HG02981 (cell line): ENCODE data around the gene VPS33A.
"Not testable (repeated sequence)": the region's sequence is repeated elsewhere in the genome, so short reads cannot be mapped to it uniquely, and the experiment has no call there.

Experiments
- ATAC-seq: cut with Tn5 transposase; IDR thresholded peaks from one replicate; pipeline ENCODE4 v1.9.1; 2021; ENCODE audit warnings: mild to moderate bottlenecking, moderate library complexity; ENCODE audit not compliant: unreplicated experiment

VPS33A gene

DNA sequence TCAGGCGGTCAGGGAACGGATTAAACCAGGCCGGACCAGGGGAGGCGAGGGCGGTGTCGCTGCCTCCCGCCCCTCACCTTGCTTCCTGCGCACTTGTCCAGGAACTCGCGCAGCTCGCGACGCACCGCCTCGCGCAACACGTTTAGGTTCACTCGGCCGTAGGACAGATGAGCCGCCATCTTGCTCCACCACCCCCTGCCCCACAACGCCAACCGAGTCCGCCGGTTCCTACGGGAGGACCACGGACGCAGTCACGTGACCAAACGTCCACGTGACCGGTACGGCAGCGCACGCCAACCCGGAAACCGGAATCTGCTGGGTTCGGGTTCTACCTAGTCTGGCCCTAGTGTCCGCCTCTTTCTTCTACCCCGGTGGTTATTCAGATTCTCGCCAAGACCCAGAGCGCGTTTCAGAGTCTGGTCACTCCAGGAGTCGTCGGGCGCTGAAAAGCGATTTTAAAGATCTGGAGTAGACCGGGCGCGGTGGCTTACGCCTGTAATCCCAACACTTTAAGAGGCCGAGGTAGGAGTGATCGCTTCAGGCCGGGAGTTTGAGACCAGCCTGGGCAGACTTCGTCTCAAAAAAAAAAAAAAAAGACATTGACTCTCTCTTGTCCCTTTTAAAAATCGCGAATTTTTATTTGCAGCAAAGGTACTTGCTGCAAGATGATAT, at the start of gene VPS33A:
VPS33A (minus strand) TSS at position 265 of the 672 bp plus-strand sequence; CDS start at position 179, 86 bp downstream.
- peak; percentile 76 for ATAC-seq

DNA sequence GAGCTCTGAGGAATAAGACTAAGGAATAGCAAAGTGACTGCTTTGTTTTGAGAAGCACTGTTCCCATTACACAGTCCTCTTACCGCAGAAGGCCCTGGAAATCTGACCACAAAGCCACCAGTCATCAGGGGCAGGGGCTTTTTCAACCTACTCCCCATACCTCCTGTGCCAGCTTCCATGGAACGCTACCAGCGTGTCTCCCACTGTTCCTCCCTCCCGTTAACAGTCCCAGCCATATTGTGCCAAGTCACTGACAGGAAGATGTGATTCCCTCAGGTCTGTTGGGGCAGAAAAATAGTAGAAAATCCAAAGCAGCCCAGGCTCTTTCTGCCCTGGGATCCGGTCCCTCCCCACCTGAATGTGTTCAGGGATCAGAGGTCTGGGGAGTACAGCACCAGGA, 46.6 kb upstream of the VPS33A start:
- no peak for ATAC-seq

DNA sequence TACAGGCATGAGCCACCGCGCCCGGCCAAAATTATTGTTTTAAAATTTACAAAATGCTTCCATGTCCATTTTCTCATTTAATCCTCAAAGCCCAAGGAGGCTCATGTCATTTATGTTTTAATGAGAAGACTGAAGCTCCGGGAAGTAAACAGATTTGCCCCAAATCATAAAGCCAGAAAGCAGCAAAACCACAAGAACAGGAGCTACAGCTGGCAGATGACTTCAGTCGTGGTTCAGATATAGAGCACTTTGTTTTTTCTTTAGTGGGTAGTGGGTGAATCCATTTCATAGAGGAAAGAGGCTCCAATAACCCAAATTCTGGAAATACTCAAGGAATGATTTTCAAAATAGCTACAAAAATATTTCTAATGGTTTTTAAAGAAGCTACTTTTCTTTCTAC, 45.4 kb upstream of the VPS33A start:
- no peak for ATAC-seq

DNA sequence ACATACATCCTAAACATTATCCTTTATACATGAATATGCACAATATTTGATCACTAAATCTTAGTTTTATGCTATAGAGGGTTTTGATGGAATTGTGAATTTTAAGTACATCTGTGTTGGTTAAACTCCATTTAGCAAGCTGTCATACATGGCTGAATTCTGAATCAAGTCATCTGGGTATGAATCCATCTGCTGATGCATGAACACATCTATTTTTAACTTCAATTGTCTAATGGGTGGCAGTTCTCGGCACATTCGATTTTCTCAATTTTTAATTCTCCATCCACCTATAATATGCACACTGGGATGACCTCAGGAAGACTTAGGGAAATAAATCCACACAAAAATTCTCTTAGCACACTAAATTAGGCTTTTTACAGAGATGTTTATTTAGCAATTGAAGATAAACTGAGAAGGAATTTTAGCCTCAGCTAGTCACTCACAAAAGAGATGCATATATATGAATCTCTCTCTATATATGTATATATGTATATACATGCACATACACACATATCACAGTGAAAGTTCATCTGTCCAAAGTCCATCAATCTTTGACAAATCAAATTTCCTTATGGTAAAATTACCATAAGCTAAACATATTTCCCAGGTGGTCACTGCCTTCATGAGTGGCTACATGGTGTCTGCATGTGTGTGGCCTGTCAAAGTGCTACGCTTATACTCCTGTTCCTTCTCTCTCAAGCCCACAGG, 44.5 kb upstream of the VPS33A start:
- no peak for ATAC-seq

DNA sequence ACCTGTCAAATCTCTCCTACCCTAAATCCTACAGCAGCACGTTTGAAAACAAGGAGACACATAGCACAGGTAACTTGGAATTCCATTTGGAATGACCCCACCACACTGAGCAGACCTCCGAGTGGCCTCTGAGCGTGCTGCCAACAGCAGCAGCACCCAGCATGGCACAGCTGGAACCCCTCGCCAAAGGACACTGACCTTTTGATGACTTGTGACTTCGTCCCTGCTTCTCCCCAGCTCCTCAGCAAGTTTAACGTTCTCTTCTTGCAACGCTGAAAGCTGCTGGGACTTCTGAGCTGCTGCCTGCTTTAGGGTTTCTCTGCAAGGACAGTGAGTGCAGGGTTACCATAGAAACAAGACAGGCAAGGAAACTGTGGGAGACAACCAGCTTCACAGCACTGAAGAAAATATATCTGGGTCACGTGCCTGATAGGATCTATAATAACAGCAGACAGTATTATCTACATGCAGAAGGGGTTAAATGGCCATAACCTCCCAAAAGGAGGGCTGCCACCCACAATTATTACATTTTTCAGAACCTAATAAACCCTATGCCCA, 43.3 kb upstream of the VPS33A start:
- ATAC-seq = no peak

DNA sequence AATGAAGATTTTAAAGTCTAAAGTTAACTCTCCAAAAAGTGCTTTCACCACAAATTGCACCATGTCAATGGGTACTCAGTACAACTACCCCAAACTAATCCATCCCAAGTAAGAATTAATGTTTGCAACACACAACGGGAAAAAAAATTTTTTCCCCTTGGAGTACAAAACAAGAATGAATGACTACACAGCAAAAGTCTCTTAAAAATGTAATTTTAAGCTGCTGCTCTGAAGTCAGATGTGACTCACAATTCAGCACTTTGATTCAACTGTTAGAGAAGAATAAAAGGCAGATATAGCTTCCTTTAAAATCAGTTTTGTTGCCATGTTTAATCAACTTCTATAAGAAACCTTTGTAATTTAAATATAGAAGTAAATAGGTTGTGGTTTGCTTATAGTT, 42.5 kb upstream of the VPS33A start:
- ATAC-seq = no peak

DNA sequence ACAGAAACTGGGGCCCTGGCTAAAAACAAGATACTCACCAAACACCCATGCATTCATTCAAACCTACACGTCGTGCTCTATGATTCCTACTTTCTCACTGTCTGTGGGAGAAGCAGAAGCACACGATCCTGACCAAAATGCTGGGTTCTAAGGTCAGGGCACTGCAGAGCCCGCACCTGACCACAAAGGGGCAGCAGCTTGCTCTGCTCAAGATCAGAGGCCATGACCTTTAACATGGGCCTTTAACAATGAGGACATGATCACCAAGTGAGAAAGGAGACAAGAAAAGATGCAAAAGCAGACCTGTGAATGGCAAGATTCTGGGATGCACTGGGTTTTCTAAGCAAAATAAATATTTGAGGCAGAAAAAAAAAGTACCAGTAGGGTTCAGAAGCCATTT, 40.1 kb upstream of the VPS33A start:
- ATAC-seq = no peak

DNA sequence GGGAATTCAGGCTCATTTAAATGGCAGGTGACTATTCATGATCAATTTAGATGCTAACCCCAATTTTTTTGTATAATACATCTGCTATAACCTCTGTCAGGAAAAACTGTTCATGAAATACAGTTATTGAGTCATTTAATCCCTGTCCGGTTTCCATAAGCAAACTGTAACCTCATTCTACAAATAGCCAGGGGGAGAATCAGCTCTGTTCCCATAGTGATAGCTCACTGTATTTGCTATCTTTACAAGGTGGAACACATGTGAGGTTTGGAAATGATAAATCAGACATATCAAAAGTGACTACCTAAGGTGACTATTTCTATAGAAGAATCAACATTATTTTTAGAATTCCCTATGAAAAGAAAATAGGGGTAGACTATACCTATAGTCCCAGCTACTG, 38.6 kb upstream of the VPS33A start:
- ATAC-seq = no peak

DNA sequence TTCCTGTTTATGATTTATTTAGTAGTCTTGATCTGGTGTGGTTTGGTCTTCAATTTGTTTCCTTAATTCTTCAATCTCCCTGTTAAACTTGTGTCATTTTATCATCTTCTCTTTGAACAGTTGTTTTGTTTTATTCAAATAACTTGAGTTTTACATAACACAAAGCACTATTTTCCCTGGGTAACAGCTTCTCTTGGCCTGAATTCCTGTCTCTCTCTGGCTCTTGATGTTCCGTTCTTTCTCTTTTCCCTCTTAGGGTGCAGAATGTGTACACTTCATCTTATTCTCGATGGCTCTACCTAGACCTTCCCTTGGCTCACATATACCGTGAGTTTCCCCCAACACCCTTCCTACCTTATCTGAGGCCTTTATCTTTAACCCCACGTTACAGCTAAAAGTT, 36.8 kb upstream of the VPS33A start:
- ATAC-seq = no peak

DNA sequence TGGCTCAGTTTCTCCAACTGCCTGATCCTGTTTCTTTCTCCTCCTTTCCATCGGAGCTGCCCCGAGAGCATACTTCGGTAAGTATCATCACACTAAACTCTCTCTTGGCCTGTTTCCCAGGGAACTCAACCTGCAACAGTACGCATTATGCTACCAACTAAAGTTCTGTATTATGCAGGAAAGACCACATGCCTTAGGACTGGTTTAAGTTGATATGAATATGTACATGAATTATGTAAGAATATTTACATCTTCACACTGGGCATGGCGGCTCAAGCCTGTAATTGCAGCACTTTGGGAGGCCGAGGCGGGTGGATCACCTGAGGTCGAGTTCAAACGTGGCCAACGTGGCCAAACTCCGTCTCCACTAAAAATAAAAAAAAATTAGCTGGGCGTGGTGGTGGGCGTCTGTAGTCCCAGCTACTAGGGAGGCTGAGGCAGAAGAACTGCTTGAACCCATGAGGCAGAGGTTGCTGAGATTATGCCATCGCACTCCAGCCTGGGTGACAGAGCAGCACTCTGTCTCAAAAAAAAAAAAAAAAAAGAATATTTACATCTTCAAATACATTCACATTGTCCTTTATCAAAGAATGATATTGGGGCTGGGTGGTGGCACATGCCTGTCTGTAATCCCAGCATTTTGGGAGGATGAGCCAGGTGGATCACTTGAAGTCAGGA, 31.9 kb upstream of the VPS33A start:
- no peak for ATAC-seq

DNA sequence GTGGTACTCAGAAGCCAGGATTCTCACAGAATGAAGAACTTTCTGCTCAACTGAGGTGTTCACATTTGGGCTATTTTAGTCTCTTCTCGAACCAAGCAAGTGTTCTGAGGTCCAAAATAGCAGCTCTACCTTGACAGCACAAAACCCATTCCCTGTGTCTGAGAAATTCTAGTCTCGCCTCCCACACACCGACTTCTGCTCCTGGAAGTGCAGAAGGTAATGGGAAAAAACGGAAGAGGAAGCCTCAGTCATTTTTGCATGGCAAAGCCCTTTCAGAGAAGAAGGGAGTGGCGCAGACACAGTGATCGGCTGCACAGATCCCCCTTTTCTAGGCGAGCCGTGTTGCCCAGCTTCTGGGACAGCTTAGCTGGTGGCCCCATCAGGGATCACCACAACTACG, 31.2 kb upstream of the VPS33A start:
- ATAC-seq = no peak

DNA sequence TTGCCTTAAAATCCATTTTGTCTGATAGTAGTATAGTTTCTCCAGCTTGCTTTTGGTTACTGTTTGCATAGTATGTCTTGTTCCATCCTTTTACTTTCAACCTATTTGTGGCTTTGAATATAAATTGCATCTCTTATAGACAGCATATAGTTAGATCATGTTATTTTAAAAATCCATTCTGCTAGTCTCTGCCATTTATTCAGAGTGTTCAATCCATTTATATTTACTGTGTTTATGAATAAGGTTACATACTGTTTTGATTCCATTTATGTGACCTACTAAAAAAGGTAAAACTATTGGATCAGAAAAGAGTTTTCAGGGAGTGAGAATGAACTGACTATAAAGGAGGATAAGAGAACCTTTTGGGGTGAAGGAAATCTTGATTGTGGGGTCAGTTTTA, 29.6 kb upstream of the VPS33A start:
- ATAC-seq = no peak

DNA sequence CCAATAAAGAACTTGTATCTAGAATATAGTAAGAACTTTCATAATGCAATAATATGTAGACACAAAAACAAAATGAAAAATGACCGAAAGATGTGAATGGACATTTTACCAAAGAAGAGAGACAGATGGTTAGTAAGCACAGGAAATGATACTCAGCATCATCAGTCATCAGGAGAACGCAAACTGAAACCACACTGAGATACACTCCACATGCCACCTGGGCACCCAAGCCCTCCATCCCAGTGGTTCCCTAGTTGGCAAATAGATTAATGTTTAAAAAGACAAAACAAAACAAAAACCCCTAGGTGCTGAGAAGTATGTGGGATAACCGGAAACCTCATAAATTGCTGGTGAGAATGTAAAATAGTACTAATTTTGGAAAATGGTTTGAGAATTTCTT, 26.8 kb upstream of the VPS33A start:
- peak; percentile 69 for ATAC-seq

DNA sequence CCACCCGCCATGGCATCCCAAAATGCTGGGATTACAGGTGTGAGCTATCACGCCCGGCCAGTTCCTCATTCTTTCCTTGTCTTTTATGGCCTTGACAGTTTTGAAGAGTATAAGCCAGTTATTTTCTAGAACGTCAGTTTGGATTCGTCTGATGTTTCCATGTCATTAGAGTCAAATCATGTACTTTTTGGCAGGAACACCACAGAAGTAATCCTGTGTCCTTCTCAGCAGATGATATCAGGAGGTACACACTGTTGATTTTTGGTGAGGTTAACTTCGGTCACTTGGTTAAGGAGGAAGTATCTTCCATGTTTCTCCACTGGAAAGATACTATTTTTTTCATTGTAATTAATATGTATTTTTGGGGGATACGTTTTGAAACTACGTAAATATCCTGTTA, 25.1 kb upstream of the VPS33A start:
- no peak for ATAC-seq

DNA sequence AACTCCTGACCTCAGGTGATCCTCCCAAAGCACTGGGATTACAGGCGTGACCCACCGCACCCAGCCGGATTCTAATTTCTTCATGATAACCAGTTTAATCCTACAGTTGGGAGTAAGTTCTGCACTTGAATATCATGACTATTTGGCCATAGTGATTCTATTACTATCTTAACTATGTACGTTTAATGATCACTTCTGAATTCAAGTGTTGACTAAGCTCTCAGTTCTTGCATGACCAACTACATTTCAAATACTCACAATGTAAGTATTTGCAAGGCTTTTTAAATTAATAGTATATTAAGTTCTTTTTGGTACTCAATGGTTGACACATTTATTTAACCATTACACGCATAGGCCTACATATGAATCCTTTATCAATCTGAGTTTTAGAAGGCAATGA, 17.4 kb upstream of the VPS33A start:
- no peak for ATAC-seq

DNA sequence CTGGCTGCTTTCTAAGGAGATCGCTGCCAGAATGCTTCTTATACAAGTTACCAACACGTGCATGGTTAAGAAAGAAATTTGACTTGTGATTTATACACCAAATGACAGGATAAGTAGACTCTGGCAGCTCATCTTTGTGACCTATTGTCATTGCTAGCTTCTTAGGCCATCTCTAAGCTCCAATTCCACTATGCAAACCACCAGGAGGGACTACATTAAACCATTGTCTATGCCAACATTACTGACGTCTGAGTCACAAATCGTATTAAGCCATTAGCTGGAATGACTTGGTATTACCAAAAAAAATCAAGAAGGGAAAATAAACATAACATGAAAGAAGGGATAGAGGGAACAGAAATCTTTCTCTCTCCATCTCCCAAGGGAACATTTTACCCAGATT, 15.8 kb upstream of the VPS33A start:
- no peak for ATAC-seq

DNA sequence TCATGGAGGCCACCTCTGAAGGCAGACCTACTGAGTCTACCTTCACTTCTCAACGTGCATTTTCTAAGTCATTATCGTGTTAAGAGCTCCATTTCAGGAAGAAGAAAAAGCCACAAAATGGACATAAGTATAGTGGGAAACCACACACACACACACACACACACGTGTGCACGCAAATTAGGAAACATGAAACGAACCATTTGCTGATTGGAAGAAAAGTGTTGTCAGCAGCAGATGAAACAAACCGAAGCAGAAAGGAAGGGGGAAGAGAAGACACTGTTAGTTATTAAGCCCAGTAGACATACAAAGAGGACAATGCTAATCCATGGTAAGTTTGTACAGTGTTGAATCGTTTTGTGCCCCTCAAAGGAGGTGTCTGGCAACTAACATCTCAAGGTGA, 9.9 kb upstream of the VPS33A start:
- ATAC-seq = no peak

DNA sequence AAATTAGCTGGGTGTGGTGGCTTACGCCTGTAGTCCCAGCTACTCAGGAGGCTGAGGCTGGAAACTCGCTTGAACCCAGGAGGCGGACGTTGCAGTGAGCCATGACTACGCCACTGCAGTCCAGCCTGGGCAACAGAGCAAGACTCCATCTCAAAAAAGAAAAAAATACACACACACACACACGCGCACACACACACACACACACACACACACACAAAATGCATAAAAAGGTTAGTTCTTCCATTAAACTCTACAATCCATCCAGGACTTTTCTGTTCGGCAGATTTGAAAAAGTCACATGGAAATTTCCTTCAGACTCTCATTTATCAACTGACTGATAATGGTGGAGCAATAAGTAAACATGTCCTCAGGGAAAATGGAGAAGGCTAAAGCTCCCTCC, 9.2 kb upstream of the VPS33A start:
- ATAC-seq = no peak

DNA sequence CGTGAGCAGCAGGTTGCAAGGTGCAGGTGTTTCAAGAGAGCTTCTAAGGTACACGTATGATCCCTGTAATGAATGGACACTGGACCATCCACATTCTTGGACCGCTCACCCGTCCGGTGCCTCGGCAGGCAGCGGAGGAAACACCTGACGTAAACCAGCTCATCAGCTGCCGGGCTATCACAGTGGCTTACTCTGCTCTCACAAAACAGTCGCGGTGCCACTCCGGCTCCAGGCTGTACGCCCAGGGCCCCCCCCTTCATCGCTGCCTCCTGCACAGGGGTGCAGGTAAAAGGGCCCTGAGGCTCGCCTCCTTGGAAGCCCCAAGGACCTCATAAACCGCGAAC, 436 bp downstream of the VPS33A start:
- ATAC-seq = peak; percentile 21

DNA sequence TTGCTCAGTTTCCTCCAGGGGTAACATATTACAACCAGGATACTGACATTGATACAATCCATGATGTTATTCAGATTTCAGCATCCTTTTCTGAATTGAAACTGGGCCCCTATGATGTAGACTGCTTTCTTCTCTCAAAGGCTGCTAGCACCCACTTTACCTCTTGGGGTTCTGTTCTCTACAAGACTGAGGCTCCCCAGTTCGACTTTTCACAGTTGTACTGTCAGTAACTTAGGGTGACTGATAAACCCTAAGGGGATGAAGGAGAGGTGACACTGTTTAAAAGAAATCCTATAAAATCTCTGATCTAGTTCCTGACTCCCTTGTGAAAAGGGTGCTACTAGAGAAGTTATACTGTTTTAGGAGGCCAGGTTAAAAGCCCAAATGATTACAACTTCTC, 818 bp downstream of the VPS33A start:
- no peak for ATAC-seq

DNA sequence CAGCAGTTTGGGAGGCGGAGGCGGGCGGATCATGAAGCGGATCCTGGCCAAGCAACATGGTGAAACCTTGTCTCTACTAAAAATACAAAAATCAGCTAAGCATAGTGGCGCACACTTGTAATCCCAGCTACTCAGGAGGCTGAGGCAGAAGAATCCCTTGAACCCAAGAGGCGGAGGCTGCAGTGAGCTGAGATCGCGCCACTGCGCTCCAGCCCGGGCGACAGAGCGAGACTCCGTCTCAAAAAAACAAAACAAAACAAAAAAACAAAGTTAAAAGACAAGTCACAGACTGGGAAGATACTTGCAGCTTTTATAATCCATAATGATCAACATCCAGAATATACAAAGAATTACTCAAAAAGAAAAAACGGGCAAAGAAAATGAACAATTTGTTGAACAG, 5.6 kb downstream of the VPS33A start:
- ATAC-seq = not testable (repeated sequence)

DNA sequence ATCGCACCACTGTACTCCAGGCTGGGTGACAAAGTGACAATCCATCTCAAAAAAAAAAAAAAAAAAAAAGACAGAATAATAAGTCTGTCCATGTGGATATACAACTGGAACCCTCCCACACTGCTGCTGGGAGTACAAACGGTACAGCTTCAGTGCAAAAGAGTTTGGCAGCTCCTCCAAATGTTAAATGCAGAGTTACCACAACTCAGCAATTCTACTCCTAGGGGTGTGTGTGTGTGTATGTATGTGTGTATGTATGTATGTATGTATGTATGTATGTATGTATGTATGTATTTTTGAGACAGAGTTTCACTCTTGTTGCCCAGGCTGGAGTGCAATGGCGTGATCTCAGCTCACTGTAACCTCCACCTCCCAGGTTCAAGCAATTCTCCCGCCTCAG, 7.4 kb downstream of the VPS33A start:
- not testable (repeated sequence) for ATAC-seq
